Vagina (tissue), 2 donors: Measurements from ENCODE around the gene GTF3C1.

Experiments
- CTCF ChIP-seq, 3 experiments: fragments of 450-650 bp in 2 of 3; fragments of 200-600 bp in 1 of 3; sonication (generic) in 1 of 3; IDR thresholded peaks; one replicate each; pipeline ENCODE4 v1.5.1; 2017 to 2019; ENCODE audit warnings: antibody characterized with exemption in 3 of 3, mild to moderate bottlenecking in 2 of 3, moderate library complexity in 2 of 3
- POLR2A ChIP-seq, 2 donors: fragments of 450-650 bp; IDR thresholded peaks; one replicate each; pipeline ENCODE4 v1.6.1; 2017; ENCODE audit warnings: antibody characterized with exemption in 2 of 2, mild to moderate bottlenecking in 2 of 2, moderate library complexity in 2 of 2
- POLR2AphosphoS5 ChIP-seq, 2 donors: sonication (generic); formaldehyde crosslinking; IDR thresholded peaks; one replicate each; pipeline ENCODE4 v1.9.0; 2017; ENCODE audit warnings: antibody characterized with exemption in 2 of 2, mild to moderate bottlenecking in 2 of 2, low read depth in 1 of 2; ENCODE audit not compliant: insufficient read depth in 1 of 2

GRCh38 chr16:27458987-27459688 is 90.6 kb downstream of the GTF3C1 start:
- TF ChIP-seq CTCF (IDR thresholded peaks at IDR 0.05) (no peak), POLR2A (IDR thresholded peaks at IDR 0.05) (no peak), POLR2AphosphoS5 (IDR thresholded peaks at IDR 0.05; ENCODE audit: insufficient read depth in 1 of 2, low read depth in 1 of 2) (no peak)
